GM19239 (cell line): ENCODE measurements around the gene PSMC3IP.
"Not testable (repeated sequence)": the region's sequence is repeated elsewhere in the genome, so short reads cannot be mapped to it uniquely, and the experiment has no call there.

Source experiments
- DNase-seq: peaks from one replicate; pipeline ENCODE4 v3.0.0; 2011; ENCODE audit warnings: low spot score; ENCODE audit not compliant: insufficient read length
- FAIRE-seq: peaks from 2 replicates; lab custom pipeline; 2011; peaks lifted over from hg19 to GRCh38; lab: Jason Lieb, UNC

The PSMC3IP gene

GRCh38 chr17:42563143-42563509, 14.4 kb downstream of the PSMC3IP start:
- no peak for DNase-seq
- no peak for FAIRE-seq

GRCh38 chr17:42562388-42563142, 15.0 kb downstream of the PSMC3IP start:
- FAIRE-seq (no peak), DNase-seq (no peak)

- DNase-seq (peak; percentile 97), FAIRE-seq (peak; percentile 98)
Measured at GRCh38 chr17:42561897-42562387, 15.6 kb downstream of the PSMC3IP start, which contains the start of gene COASY. Gene COASY, plus strand, starts transcription at chr17:42562148. Its CDS starts 475 bp downstream, at chr17:42562623.

- DNase-seq, result no peak
- FAIRE-seq, result no peak
Measured at GRCh38 chr17:42560246-42560645, 17.3 kb downstream of the PSMC3IP start.

DNA sequence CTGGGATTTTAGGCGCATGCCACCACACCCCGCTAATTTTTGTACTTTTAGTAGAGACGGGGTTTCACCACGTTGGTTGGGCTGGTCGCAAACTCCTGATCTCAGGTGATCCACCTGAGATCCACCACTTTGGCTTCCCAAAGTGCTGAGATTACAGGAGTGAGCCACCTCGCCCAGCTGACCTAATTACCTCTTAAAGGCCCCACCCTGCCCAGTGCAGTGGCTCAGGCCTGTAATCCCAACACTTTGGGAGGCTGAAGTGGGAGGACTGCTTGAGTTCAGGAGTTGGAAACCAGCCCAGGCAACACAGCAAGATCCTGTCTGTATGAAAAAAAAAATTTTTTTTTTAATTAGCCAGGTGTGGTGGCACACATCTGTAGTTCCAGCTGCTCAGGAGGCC, 18.5 kb downstream of the PSMC3IP start:
- no peak for DNase-seq
- FAIRE-seq, result no peak

- not testable (repeated sequence) for DNase-seq
- peak; percentile 39 for FAIRE-seq
Measured at GRCh38 chr17:42555961-42556617, 21.4 kb downstream of the PSMC3IP start.

- DNase-seq (no peak), FAIRE-seq (no peak)
Measured at GRCh38 chr17:42555122-42555622, 22.4 kb downstream of the PSMC3IP start.

GRCh38 chr17:42554250-42555121, 23.0 kb downstream of the PSMC3IP start:
- peak; percentile 83 for FAIRE-seq
- peak; percentile 87 for DNase-seq

DNA sequence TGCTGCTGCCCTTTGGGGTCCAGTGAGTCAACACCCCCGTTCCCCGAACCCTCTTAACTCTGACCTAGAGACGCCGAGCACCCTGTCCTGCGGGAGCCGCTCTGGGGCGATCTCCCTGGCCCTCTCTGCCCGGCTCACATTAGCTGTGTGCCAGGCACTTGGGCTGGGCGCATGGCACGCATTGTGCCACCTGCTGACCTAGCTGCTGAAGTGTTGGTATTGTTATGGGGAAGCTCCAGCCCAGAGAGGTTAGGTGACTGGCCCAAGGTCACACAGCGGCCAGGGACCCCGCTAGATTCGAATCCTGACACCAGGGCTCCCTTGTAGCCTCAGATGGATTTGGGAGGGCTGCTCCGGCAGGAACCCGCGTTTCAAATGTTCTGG, 23.7 kb downstream of the PSMC3IP start:
- DNase-seq, result no peak
- no peak for FAIRE-seq

- FAIRE-seq (no peak), DNase-seq (no peak)
Measured at GRCh38 chr17:42553161-42553818, 24.2 kb downstream of the PSMC3IP start.

DNA sequence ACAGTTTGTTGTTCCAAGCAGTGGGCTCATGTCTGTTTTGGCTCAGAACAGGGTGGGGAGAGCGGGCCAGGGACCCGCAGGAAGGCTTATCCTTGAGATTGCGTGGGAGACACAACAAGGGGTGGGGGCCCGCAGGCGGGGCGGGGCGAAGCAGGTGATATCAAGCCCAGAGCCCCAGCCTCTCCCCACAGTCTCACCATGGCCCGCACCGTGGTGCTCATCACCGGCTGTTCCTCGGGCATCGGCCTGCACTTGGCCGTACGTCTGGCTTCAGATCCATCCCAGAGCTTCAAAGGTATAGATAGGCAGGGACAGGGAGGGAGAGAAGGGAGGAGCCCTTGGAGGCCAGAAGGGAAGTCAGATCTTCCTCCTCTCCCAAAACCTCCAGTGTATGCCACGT, 24.8 kb downstream of the PSMC3IP start, which contains the start of gene HSD17B1:
HSD17B1 (plus strand) TSS at position 188 of the 400 bp plus-strand sequence; CDS start at position 199, 11 bp downstream.
- not testable (repeated sequence) for DNase-seq, FAIRE-seq

- no peak for FAIRE-seq
- DNase-seq, result no peak
Measured at GRCh38 chr17:42548993-42549755, 28.4 kb downstream of the PSMC3IP start.

DNA sequence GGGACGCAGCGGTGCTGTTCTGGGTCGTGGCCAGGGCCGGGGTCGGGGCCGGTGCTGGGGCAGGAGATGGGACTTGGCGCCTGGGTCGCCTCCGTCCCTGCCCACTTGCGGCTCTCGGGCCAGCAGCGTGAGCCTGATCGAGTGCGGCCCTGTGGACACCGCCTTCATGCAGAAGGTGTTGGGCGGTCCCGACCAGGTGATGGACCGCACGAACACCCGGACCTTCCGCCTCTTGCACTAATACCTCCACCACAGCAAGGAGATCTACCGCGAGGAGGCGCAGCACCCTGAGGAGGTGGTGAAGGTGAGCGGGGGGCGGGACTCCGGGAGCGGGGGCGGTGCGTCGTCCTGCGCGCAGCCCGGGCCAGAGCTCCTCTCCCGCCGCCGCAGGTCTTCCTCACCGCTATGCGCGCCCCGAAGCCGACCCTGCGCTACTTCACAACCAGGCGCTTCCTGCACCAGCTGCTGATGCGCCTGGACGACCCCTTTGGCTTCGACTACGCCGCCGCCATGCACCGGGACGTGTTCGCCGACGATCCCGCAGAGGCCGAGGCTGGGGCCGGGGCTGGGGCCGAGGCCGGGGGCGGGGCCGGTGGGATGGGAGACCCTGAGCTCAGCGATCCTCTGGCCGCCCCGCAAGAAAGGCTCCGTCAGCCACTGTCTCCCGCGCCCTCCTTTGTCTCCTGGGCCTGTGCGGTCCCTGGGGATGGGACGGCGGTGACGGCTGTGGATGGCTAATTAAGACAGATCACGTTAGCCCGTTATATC, 29.3 kb downstream of the PSMC3IP start:
- FAIRE-seq (peak; percentile 81), DNase-seq (peak; percentile 89)

DNA sequence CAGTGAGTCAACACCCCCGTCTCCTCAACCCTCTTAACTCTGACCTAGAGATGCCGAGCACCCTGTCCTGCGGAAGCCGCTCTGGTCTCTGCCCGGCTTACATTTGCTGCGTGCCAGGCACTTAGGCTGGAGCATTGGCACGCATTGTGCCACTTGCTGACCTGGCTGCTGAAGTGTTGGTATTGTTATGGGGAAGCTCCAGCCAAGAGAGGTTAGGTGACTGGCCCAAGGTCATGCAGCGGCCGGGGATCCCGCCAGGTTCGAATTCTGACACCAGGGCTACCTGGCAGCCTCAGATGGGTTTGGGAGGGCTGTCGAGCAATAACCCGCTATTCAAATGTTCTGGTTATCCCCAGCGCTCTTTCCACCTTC, 29.8 kb downstream of the PSMC3IP start:
- no peak for FAIRE-seq
- DNase-seq, result no peak

DNA sequence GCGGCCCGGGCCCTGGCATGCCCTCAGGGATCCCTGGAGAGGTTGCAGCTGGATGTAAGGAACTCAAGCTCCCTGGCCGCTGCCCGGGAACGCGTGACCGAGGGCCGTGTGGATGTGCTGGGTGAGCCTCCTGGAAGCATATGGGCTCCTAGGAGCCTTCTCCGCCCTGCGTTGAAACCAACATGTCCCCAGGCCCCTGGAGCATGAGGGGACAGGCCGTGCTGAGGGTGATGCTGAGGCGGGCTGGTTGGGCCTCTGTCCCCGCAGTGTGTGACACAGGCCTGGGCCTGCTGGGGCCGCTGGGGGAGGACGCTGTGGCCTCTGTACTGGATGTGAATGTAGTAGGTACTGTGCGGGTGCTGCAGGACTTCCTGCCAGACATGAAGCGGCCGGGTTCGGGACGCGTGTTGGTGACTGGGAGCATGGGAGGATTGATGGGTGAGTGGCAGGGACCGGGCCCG, 30.5 kb downstream of the PSMC3IP start:
- FAIRE-seq (no peak), DNase-seq (no peak)

DNA sequence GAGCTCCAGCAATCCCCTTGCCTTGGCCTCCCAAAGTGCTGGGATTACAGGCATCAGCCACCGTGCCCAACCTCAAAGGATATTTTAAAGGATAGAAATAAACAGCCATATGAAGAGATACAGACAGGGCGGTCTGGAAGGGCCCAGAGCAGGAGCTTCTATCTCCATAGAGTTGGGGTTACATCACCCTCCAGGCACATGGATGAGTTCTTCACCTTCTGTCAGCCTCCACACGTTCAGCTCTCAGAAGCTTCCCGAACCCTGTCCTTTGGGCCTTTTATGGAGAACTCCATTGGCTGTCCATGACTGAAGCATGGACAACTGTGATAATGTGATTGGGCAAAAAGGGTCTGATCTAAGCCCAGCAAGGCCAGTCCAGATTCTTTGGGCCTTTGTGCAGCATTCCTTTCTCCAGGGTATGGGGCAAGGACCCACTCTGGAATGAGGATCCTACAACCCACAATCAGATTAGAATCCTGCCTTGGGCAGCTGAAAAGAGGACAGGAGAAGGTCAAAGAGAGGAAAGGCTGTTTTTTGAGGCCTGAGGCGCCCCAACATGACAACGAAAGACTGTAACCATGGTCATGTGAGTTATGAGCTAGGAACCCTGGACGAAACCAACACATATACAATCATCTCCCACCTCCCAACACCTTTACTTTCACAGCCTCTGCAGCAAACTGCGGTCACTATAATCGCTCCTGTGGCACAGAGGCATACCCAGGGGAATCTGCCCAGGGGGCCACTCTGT, 31.6 kb downstream of the PSMC3IP start:
- not testable (repeated sequence) for FAIRE-seq, DNase-seq

- no peak for FAIRE-seq
- no peak for DNase-seq
Measured at GRCh38 chr17:42544874-42545283, 32.6 kb downstream of the PSMC3IP start.
